ENCODE data around the gene IGF2R.

GRCh38 chr6:160081398-160081797 lies 112.5 kb downstream of the IGF2R start:
- TF ChIP-seq POLR2A (IDR thresholded peaks at IDR 0.05) (no peak), CTCF (IDR thresholded peaks at IDR 0.05) (no peak), EP300 (IDR thresholded peaks at IDR 0.05) (no peak)
